WTC11 (cell line): Measurements from ENCODE around the gene SLC5A3. TPM values are rescaled to one million over a fixed set of nuclear protein-coding genes. Genes with fewer than 3 reads are reported as not detected.

Source experiments
- ATAC-seq: fragments of 200-7000 bp; cut with Tn5 transposase; 2 replicates; pipeline ENCODE4 v1.10.0; 2021; ENCODE audit warnings: mild to moderate bottlenecking, moderate library complexity
- CTCF ChIA-PET: fragments of 300-600 bp; sonication (Branson Sonifier 250); formaldehyde crosslinking; loops from one replicate; lab custom pipeline; 2021; ENCODE audit warnings: antibody characterized with exemption; lab: Charles Lee
- POLR2A ChIA-PET: fragments of 350-600 bp; sonication (Branson Sonifier 250); formaldehyde crosslinking; loops from one replicate; lab custom pipeline; 2021; ENCODE audit warnings: antibody characterized with exemption; lab: Charles Lee
- DNase-seq: peaks from one replicate; pipeline ENCODE4 v3.0.0; 2021; ENCODE audit warnings: low spot score
- H3K27ac Mint-ChIP-seq: 2 replicates; pipeline ENCODE4 v1.8.0; 2021; ENCODE audit warnings: mixed read lengths
- H3K27me3 Mint-ChIP-seq: 2 replicates; pipeline ENCODE4 v1.8.0; 2021; ENCODE audit warnings: low read depth, mild to moderate bottlenecking, moderate library complexity, mixed read lengths
- H3K36me3 Mint-ChIP-seq: 2 replicates; pipeline ENCODE4 v1.8.0; 2021; ENCODE audit warnings: mixed read lengths
- H3K4me1 Mint-ChIP-seq: 2 replicates; pipeline ENCODE4 v1.8.0; 2022; ENCODE audit warnings: mixed read lengths
- H3K4me3 Mint-ChIP-seq: 2 replicates; pipeline ENCODE4 v1.8.0; 2021; ENCODE audit warnings: mild to moderate bottlenecking, moderate library complexity, mixed read lengths
- H3K9me3 Mint-ChIP-seq: 2 replicates; pipeline ENCODE4 v1.8.0; 2021; ENCODE audit warnings: mixed read lengths
- AR ChIP-seq: fragments of 250-450 bp; sonication (Bioruptor Pico); IDR thresholded peaks from 2 replicates; pipeline ENCODE4 v1.9.0; 2021; ENCODE audit warnings: mild to moderate bottlenecking
- ATF1 ChIP-seq: sonication (generic); formaldehyde crosslinking; IDR thresholded peaks from 2 replicates; pipeline ENCODE4 v1.8.1; 2023; ENCODE audit warnings: mild to moderate bottlenecking, moderate library complexity, missing genetic modification reagents
- ATF3 ChIP-seq: sonication (generic); formaldehyde crosslinking; conservative IDR thresholded peaks from 2 replicates; pipeline ENCODE4 v1.8.1; 2022; ENCODE audit warnings: mild to moderate bottlenecking, missing genetic modification reagents
- E2F5 ChIP-seq: sonication (generic); formaldehyde crosslinking; IDR thresholded peaks from 2 replicates; pipeline ENCODE4 v1.8.1; 2022; ENCODE audit warnings: mild to moderate bottlenecking, moderate library complexity, missing genetic modification reagents
- GRHL2 ChIP-seq: fragments of 250-450 bp; sonication (Bioruptor Pico); IDR thresholded peaks from 2 replicates; pipeline ENCODE4 v1.8.0; 2022; ENCODE audit warnings: mild to moderate bottlenecking, moderate library complexity; ENCODE audit not compliant: insufficient replicate concordance, severe bottlenecking
- HMGA2 ChIP-seq: fragments of 250-450 bp; sonication (Bioruptor Pico); IDR thresholded peaks from 2 replicates; pipeline ENCODE4 v1.4.0; 2021; ENCODE audit warnings: mild to moderate bottlenecking, moderate library complexity
- HMGXB4 ChIP-seq: sonication (generic); formaldehyde crosslinking; IDR thresholded peaks from 2 replicates; pipeline ENCODE4 v1.8.1; 2023; ENCODE audit warnings: mild to moderate bottlenecking, moderate library complexity, missing genetic modification reagents
- IRF1 ChIP-seq: sonication (generic); formaldehyde crosslinking; IDR thresholded peaks from 2 replicates; pipeline ENCODE4 v1.8.0; 2023; ENCODE audit warnings: missing genetic modification reagents
- IRF2 ChIP-seq: sonication (generic); formaldehyde crosslinking; IDR thresholded peaks from 2 replicates; pipeline ENCODE4 v1.8.0; 2022; ENCODE audit warnings: low read depth, missing genetic modification reagents, borderline replicate concordance
- JUN ChIP-seq: sonication (generic); formaldehyde crosslinking; IDR thresholded peaks from 2 replicates; pipeline ENCODE4 v1.8.0; 2023; ENCODE audit warnings: mild to moderate bottlenecking, missing genetic modification reagents
- MLX ChIP-seq: sonication (generic); formaldehyde crosslinking; IDR thresholded peaks from 2 replicates; pipeline ENCODE4 v1.8.1; 2023; ENCODE audit warnings: mild to moderate bottlenecking, missing genetic modification reagents, moderate library complexity
- PREB ChIP-seq: sonication (generic); formaldehyde crosslinking; IDR thresholded peaks from 2 replicates; pipeline ENCODE4 v1.8.1; 2022; ENCODE audit warnings: mild to moderate bottlenecking, missing genetic modification reagents, moderate library complexity, borderline replicate concordance
- RELA ChIP-seq: sonication (generic); formaldehyde crosslinking; IDR thresholded peaks from 2 replicates; pipeline ENCODE4 v1.8.1; 2022; ENCODE audit warnings: missing genetic modification reagents, mild to moderate bottlenecking, borderline replicate concordance
- USF1 ChIP-seq: sonication (generic); formaldehyde crosslinking; IDR thresholded peaks from 2 replicates; pipeline ENCODE4 v1.8.0; 2022; ENCODE audit warnings: mild to moderate bottlenecking, missing genetic modification reagents
- ZNF263 ChIP-seq: sonication (generic); formaldehyde crosslinking; IDR thresholded peaks from 2 replicates; pipeline ENCODE4 v1.8.1; 2022; ENCODE audit warnings: low read depth, mild to moderate bottlenecking, moderate library complexity, missing genetic modification reagents
- ZNF396 ChIP-seq: fragments of 250-450 bp; sonication (Bioruptor Pico); IDR thresholded peaks from 2 replicates; pipeline ENCODE4 v1.8.0; 2021; ENCODE audit warnings: mild to moderate bottlenecking, moderate library complexity, borderline replicate concordance
- ZNF532 ChIP-seq: fragments of 250-450 bp; sonication (Bioruptor Pico); IDR thresholded peaks from 2 replicates; pipeline ENCODE4 v1.9.0; 2021; ENCODE audit warnings: mild to moderate bottlenecking, borderline replicate concordance
- ZNF671 ChIP-seq: fragments of 250-450 bp; sonication (Bioruptor Pico); IDR thresholded peaks from 2 replicates; pipeline ENCODE4 v1.8.0; 2021; ENCODE audit warnings: mild to moderate bottlenecking
- total RNA-seq: library from RNA; stranded (reverse); gene quantifications from 3 replicates; pipeline ENCODE4 v1.2.3, GENCODE V29; 2021

The SLC5A3 gene
- total RNA-seq, 1 experiment from 2014 or later = 14.8 TPM

GRCh38 chr21:34088752-34089151 lies 15.4 kb downstream of the SLC5A3 start (continued):
- TF ChIP-seq IRF2 (CRISPR knock-in tag) = no peak
- TF ChIP-seq PREB (CRISPR knock-in tag) = no peak
- no peak for TF ChIP-seq JUN (CRISPR knock-in tag)
- no peak for TF ChIP-seq E2F5 (CRISPR knock-in tag)
- no peak for TF ChIP-seq ZNF671 (CRISPR knock-in tag)

- H3K27ac Mint-ChIP-seq = no peak overlapping the region
- H3K9me3 Mint-ChIP-seq = no peaks in the 10 kb centered on the region
- no peak for DNase-seq
- peaks cover 17% of the 10 kb centered on the region for H3K36me3 Mint-ChIP-seq
- H3K4me3 Mint-ChIP-seq = no peak overlapping the region
- ChIA-PET CTCF (interaction anchor here (0.9 to 2.3 kb wide), 10 partner anchors 9 to 257 kb away, joined by 3 to 16 read pairs (median 4); no protein-coding TSS in a partner anchor), POLR2A (no interaction called here)
- H3K27me3 Mint-ChIP-seq = no peaks in the 10 kb centered on the region
- peaks cover 23% of the 10 kb centered on the region for H3K4me1 Mint-ChIP-seq
- ATAC-seq = no peak
- TF ChIP-seq ZNF396 (CRISPR knock-in tag) (no peak), ATF1 (no peak), MLX (CRISPR knock-in tag) (no peak), IRF1 (CRISPR knock-in tag) (no peak), ZNF532 (CRISPR knock-in tag) (no peak), HMGXB4 (CRISPR knock-in tag) (no peak), USF1 (CRISPR knock-in tag) (no peak), GRHL2 (CRISPR knock-in tag) (no peak), AR (CRISPR knock-in tag) (no peak), RELA (CRISPR knock-in tag) (no peak), HMGA2 (no peak), ATF3 (CRISPR knock-in tag) (no peak), E2F5 (CRISPR knock-in tag) (no peak), ZNF263 (CRISPR knock-in tag) (no peak)
Measured at GRCh38 chr21:34091032-34091431, 17.7 kb downstream of the SLC5A3 start.
